K562 treated with DMSO at 1 percent for 4 hours (cell line): ENCODE results near the gene SFTA2. TPM values are rescaled to one million over a fixed set of nuclear protein-coding genes. Genes with fewer than 3 reads are reported as not detected.

ENCODE experiments used
- total RNA-seq: library from RNA; unstranded; fragments of 300-600 nt; gene quantifications from 2 replicates; pipeline ENCODE4 v1.2.3, GENCODE V29; 2022; ENCODE audit not compliant: insufficient read depth

SFTA2 gene
- not detected in 2 replicates for total RNA-seq

GRCh38 chr6:30931969-30932645, at the start of gene SFTA2:
Gene SFTA2 (minus strand): TSS chr6:30932170. CDS start chr6:30932096, 74 bp downstream.

GRCh38 chr6:30940361-30940986, 8.5 kb upstream of the SFTA2 start, which contains the start of gene MUCL3:
Gene MUCL3 (plus strand): TSS chr6:30940973. CDS start chr6:30941000, 27 bp downstream.

GRCh38 chr6:30914076-30914853, 17.7 kb downstream of the SFTA2 start, which contains the start of gene VARS2:
Gene VARS2 (plus strand): TSS chr6:30914238. CDS start chr6:30914837, 599 bp downstream.

GRCh38 chr6:30907758-30908591, 24.0 kb downstream of the SFTA2 start, which contains the start of gene GTF2H4:
Gene GTF2H4 (plus strand): TSS chr6:30908207.

GRCh38 chr6:30883685-30884520, 48.1 kb downstream of the SFTA2 start, which contains the start of gene DDR1:
Gene DDR1 (plus strand): TSS chr6:30884519. CDS start chr6:30888730, 4,211 bp downstream.

Other genes with a start within 250 kb of the SFTA2 start
- gene PPP1R18, start 245.5 kb downstream of the SFTA2 start, total RNA-seq, result 80.7 and 94.0 TPM in 2 replicates
- gene NRM, start 241.2 kb downstream of the SFTA2 start, total RNA-seq, result 23.6 and 32.0 TPM in 2 replicates
- gene MDC1, start 214.9 kb downstream of the SFTA2 start, total RNA-seq, result 57.9 and 63.3 TPM in 2 replicates
- 1,432 and 1,624 TPM in 2 replicates for gene TUBB, start 211.8 kb downstream of the SFTA2 start, total RNA-seq
- 294 and 327 TPM in 2 replicates for gene FLOT1, start 189.5 kb downstream of the SFTA2 start, total RNA-seq
- 45.5 and 66.2 TPM in 2 replicates for gene IER3, start 187.6 kb downstream of the SFTA2 start, total RNA-seq
- gene DDR1, start 47.7 kb downstream of the SFTA2 start, total RNA-seq, result 41.3 and 61.1 TPM in 2 replicates
- gene GTF2H4, start 24.0 kb downstream of the SFTA2 start, total RNA-seq, result 32.4 and 40.6 TPM in 2 replicates
- gene VARS2, start 17.9 kb downstream of the SFTA2 start, total RNA-seq, result 43.6 and 50.5 TPM in 2 replicates
- not detected in 2 replicates for gene MUCL3, start 8.8 kb upstream of the SFTA2 start, total RNA-seq
- not detected in 2 replicates for gene MUC21, start 51.5 kb upstream of the SFTA2 start, total RNA-seq
- not detected in 2 replicates for gene MUC22, start 78.3 kb upstream of the SFTA2 start, total RNA-seq
- gene C6orf15, start 180.4 kb upstream of the SFTA2 start, total RNA-seq, result not detected in 2 replicates
- not detected in 2 replicates for gene PSORS1C1, start 182.6 kb upstream of the SFTA2 start, total RNA-seq
- gene CDSN, start 188.3 kb upstream of the SFTA2 start, total RNA-seq, result not detected in 2 replicates
- not detected in 2 replicates for gene PSORS1C2, start 206.9 kb upstream of the SFTA2 start, total RNA-seq
- 28.8 and 34.8 TPM in 2 replicates for gene CCHCR1, start 225.6 kb upstream of the SFTA2 start, total RNA-seq
- 51.6 and 53.6 TPM in 2 replicates for gene TCF19, start 226.4 kb upstream of the SFTA2 start, total RNA-seq
- 0.34 TPM in 1 of 2 replicates, not detected in the other for gene POU5F1, start 238.5 kb upstream of the SFTA2 start, total RNA-seq